ENCODE data around the gene SLC12A3.

SLC12A3 gene

GRCh38 chr16:56825826-56826225 is 39.2 kb upstream of the SLC12A3 start:
- DNase-seq (ENCODE audit: low read depth): no peak
- no peak overlapping the region for H3K4me3 ChIP-seq (ENCODE audit: control insufficient read depth, low read depth, low read length)
- TF ChIP-seq CTCF (conservative IDR thresholded peaks at IDR 0.05; ENCODE audit: control insufficient read depth, insufficient read depth, low read depth, low read length): no peak

- no peak overlapping the region for H3K4me3 ChIP-seq (ENCODE audit: control insufficient read depth, low read depth, low read length)
- TF ChIP-seq CTCF (conservative IDR thresholded peaks at IDR 0.05; ENCODE audit: control insufficient read depth, insufficient read depth, low read depth, low read length): no peak
- no peak for DNase-seq (ENCODE audit: low read depth)
These were observed 36.4 kb upstream of the SLC12A3 start for GRCh38 chr16:56828647-56829046.

- no peak for TF ChIP-seq CTCF (conservative IDR thresholded peaks at IDR 0.05; ENCODE audit: control insufficient read depth, insufficient read depth, low read depth, low read length)
- no peak overlapping the region for H3K4me3 ChIP-seq (ENCODE audit: control insufficient read depth, low read depth, low read length)
- peak; percentile 11 for DNase-seq (ENCODE audit: low read depth)
These were observed 34.3 kb upstream of the SLC12A3 start for GRCh38 chr16:56830669-56831068.

- no peak overlapping the region for H3K4me3 ChIP-seq (ENCODE audit: control insufficient read depth, low read depth, low read length)
- no peak for TF ChIP-seq CTCF (conservative IDR thresholded peaks at IDR 0.05; ENCODE audit: control insufficient read depth, insufficient read depth, low read depth, low read length)
These were observed 32.2 kb upstream of the SLC12A3 start for GRCh38 chr16:56832768-56833167.

GRCh38 chr16:56833243-56833970 is 31.6 kb upstream of the SLC12A3 start:
- H3K4me3 ChIP-seq (ENCODE audit: control insufficient read depth, low read depth, low read length): no peak overlapping the region
- DNase-seq (ENCODE audit: low read depth): no peak
- no peak for TF ChIP-seq CTCF (conservative IDR thresholded peaks at IDR 0.05; ENCODE audit: control insufficient read depth, insufficient read depth, low read depth, low read length)

More at GRCh38 chr16:56832768-56833167, 32.2 kb upstream of the SLC12A3 start:
- no peak for DNase-seq (ENCODE audit: low read depth)

GRCh38 chr16:56835320-56835719 is 29.7 kb upstream of the SLC12A3 start:
- H3K4me3 ChIP-seq (ENCODE audit: control insufficient read depth, low read depth, low read length): no peak overlapping the region

More at GRCh38 chr16:56835320-56835719, 29.7 kb upstream of the SLC12A3 start:
- no peak for TF ChIP-seq CTCF (conservative IDR thresholded peaks at IDR 0.05; ENCODE audit: control insufficient read depth, insufficient read depth, low read depth, low read length)
- DNase-seq (ENCODE audit: low read depth): no peak

Data from fibroblast of mammary gland (primary cell).